M059J (cell line): Measurements from ENCODE around the gene DDX42. TPM values are rescaled to one million over a fixed set of nuclear protein-coding genes. Genes with fewer than 3 reads are reported as not detected.

Experiments
- DNase-seq: peaks from one replicate; pipeline ENCODE4 v3.0.0-alpha.2; 2012; ENCODE audit warnings: low read depth
- total RNA-seq: library from RNA; depleted of rRNA; stranded (reverse); fragments of >200 nt; shearing (Covaris generic); gene quantifications from 2 replicates; pipeline ENCODE4 v1.2.3, GENCODE V29; 2014; rRNA removed

Gene DDX42, protein sequence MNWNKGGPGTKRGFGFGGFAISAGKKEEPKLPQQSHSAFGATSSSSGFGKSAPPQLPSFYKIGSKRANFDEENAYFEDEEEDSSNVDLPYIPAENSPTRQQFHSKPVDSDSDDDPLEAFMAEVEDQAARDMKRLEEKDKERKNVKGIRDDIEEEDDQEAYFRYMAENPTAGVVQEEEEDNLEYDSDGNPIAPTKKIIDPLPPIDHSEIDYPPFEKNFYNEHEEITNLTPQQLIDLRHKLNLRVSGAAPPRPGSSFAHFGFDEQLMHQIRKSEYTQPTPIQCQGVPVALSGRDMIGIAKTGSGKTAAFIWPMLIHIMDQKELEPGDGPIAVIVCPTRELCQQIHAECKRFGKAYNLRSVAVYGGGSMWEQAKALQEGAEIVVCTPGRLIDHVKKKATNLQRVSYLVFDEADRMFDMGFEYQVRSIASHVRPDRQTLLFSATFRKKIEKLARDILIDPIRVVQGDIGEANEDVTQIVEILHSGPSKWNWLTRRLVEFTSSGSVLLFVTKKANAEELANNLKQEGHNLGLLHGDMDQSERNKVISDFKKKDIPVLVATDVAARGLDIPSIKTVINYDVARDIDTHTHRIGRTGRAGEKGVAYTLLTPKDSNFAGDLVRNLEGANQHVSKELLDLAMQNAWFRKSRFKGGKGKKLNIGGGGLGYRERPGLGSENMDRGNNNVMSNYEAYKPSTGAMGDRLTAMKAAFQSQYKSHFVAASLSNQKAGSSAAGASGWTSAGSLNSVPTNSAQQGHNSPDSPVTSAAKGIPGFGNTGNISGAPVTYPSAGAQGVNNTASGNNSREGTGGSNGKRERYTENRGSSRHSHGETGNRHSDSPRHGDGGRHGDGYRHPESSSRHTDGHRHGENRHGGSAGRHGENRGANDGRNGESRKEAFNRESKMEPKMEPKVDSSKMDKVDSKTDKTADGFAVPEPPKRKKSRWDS
- 27.7 and 35.2 TPM in 2 replicates for total RNA-seq

DNA sequence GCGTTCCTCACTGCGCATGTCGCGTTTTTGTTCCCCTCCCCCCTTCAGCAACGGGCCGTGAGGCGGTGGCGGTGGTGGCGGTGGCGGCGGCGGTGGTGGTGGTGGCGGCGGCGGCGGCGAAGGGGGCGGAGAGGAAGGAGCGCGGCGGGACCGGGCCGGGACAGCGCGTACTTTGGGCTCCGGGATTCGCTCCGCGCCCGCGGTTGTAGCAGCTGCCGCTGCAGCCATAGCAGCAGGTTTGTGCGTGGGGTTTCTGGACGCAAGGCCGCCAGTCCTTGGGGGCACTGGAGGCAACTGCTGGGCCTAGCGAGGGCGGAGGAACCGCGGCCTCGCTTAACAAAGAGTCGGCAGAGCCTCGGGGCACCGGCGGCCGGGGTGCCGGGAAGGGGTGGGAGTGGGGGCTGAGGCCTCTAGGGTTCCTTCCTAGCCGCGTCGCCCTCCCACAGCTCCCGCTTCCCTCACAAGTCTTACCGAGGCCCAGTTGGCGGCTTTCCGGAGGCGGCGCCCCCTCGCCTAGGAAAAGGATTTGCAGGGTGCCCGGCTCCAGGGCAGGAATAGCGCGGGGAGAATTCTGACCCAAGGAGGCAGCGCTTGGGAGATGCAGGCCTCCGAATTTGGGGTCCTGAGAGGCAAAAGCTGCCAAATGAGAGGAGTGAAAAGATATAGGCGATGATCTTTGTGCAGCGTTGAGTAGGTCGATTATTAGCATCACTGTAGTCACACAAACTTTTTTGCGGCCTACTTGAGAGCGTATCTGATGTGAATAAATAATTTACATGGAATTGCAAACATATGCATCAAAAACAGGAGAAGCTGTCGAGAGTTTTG is at the start of gene DDX42:
DDX42 (plus strand) TSS at position 30 of the 828 bp plus-strand sequence. CDS start 12,880 bp downstream, outside the sequence.
- peak; percentile 60 for DNase-seq

GRCh38 chr17:63735691-63736090 is 38.3 kb upstream of the DDX42 start:
- no peak for DNase-seq

DNA sequence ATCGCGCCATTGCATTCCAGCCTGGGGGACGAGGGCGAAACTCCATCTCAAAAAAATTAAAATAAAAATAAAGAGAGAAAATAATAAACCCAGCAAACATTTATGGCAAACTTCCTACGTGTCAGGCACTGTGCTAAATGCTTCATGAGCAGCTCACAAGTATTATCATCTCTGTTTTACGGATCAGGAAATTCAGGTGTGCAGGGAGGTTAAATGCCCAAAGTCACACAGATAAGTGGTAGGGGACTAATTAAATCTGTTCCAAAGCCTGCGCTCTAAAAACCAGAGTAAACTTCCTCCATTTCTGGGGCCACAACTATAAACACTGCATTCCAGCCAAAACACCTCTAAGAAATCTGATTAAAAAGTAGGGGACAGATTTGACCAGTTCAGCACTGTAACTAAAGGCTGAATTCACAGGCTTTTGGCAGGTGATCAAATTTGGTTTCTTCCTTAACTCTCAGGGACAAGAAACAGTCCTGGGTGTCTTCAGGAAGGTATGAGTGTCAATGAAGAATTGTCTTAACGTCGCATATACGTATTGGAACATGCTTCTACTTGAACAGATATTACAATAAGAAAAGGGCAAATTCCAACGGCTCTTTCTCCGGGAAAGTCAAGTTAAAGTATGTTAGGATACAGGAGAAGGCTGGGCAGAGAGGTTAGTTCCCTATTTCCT is 33.4 kb upstream of the DDX42 start:
- peak; percentile 55 for DNase-seq

- DNase-seq, result no peak
These were observed 32.9 kb upstream of the DDX42 start for GRCh38 chr17:63741143-63741407.

DNA sequence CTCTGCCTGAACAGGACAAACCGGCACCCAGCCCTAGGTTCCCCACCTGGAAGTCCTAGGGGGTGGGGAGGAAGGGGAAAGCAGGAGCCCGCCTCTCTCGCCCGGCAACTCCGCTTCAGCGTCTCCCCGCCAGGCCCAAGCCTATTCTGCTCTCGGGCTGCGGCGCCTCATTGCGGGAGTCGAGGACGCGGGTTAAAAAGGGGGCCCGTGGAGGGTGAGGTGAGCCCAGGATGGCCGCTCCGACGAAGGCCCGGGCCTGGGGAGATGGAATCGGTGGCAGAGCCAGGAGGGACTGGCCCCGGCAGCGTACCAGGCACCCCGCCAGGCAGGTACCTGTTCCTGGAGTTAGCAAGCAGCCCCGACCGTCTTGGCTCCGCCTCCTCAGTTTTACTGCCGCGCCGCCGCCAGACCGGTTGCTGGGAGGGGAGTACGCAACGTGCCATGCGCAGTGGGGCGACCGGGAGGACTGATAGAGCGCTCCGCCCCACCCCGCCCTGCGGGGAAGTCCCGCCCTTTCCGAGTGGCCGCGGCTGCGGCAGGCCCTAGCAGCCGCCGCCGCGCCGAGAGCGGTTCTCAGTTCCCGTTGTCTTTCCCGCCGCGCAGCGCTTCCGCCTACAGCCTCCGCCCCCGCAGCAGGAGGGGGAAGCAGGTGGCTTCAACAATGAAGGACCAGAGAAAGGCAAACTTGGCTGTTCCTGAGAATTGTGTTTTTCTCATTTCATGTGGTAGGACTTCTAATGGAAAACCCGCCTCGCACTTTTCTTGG is 32.4 kb upstream of the DDX42 start, which contains the start of gene STRADA:
STRADA (minus strand) TSS at position 392 of the 766 bp plus-strand sequence. CDS start 13,430 bp downstream, outside the sequence.
- DNase-seq, result peak; percentile 96

- DNase-seq, result no peak
These were observed 22.2 kb upstream of the DDX42 start for GRCh38 chr17:63751806-63752205.

- DNase-seq, result no peak
These were observed 21.3 kb upstream of the DDX42 start for GRCh38 chr17:63752707-63753106.

GRCh38 chr17:63753215-63753614 is 20.8 kb upstream of the DDX42 start:
- DNase-seq, result no peak

DNA sequence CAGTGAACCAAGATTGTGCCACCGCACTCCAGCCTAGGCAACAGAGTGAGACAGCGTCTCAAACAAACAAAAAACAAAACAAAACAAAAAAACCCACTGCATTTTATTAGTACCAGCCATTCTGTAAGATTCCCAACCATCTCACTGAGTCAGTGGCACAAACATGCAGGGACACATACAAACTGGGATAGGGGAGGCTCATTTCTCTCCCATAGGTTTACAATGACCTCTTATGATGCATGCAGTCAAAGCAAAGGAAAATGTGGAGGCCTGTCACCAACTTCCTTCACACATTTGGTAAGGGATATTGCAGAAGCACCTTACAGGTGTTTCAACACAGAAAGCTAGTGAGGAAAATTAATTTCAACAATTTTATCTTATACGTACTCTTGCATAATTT is 19.9 kb upstream of the DDX42 start:
- no peak for DNase-seq

DNA sequence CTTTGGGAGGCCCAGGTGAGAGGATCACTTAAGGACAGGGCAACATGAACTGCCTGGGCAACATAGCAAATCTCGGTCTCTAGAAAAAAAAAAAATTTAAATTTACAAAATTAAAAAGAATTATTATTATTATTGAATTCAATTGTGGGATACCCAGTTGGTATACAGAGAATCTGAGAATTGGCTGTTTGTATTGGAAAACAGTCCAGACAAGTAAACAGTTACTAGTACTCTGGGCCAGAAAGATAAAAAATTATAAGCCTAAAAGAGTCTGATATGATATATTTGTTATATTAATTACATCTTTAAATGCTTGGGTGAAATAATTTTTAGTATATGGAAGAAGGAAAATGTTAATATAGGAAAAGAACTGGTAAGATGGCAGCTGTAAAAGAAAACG is 15.5 kb upstream of the DDX42 start:
- DNase-seq, result no peak

GRCh38 chr17:63760771-63761539 is 13.0 kb upstream of the DDX42 start:
- peak; percentile 61 for DNase-seq

GRCh38 chr17:63762161-63763078 is 11.6 kb upstream of the DDX42 start:
- no peak for DNase-seq

DNA sequence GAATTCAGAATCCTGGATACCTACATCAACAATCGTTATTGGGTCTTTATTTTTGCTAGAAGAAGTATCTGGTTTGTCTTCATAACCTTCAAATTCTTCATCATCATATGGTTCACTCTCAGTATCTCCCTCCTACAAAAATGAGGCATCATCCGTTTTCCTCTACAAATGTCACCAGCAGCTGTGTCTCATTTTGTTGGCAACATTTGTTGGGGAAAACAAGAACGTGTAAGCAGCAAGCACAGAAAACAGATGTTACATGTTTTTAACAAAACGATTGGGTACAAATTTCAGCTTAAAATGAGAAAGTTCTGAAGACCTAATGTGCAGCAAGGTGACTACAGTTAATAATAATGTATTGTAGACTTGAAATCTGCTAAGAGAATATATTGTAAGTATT is 9.3 kb upstream of the DDX42 start:
- no peak for DNase-seq

GRCh38 chr17:63766754-63767153 is 7.2 kb upstream of the DDX42 start:
- no peak for DNase-seq

DNA sequence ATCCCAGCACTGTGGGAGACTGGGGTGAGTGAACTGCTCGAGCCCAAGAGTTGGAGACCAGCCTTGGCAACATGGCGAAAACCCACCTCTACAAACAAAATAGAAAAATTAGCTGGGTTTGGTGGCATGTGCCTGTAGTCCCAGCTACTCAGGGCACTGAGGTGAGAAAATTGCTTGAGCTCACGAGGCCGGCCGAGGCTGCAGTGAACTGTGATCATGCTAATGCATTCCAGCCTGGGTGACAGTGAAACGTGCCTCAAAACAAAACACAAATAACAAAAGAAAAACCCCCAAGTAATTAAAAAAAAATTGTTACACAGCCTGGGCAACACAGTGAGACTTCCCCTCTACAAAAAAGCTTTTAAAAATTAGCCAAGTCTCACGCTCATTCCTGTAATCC is 5.5 kb upstream of the DDX42 start:
- no peak for DNase-seq

DNA sequence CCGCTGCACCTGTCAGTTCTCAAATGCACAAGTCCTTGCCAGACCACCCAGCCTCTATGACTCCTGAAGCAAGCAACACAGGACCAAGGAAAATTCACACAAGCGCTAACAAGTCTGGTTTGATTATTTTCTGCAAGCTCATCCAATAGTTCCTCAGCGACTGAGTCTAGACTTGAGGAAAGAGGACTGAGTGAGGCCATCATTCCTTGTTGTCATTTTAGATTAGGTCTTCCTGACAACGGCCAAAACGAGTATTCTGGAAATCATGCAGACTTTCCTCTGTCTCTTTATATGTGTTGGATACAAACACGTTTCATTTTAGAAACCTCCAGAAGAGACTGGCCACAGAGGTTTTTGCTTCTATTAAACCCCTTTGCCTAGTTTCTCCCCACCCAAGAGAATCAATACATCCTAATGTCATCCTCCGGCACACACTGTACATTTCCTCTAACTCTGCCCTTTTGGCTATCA is 1.1 kb upstream of the DDX42 start:
- peak; percentile 24 for DNase-seq

GRCh38 chr17:63773272-63774140 is 464 bp upstream of the DDX42 start, which contains the start of gene CCDC47:
CCDC47 (minus strand) TSS chr17:63773597; CDS start chr17:63766175, 7,422 bp downstream.
- DNase-seq, result peak; percentile 99

- peak; percentile 18 for DNase-seq
These were observed 947 bp downstream of the DDX42 start for GRCh38 chr17:63774969-63775265.
